OCI-LY3 (cell line): Measurements from ENCODE around the gene CD79B.

ENCODE experiments used
- H2AFZ ChIP-seq: fragments of 200-600, 300-600 bp; shearing (Covaris generic); 2 replicates; pipeline ENCODE4 v1.6.0; 2014; ENCODE audit warnings: antibody characterized with exemption, low read depth, low read length
- H3K27ac ChIP-seq: fragments of 200-600, 300-600 bp; sonication (generic); 2 replicates; pipeline ENCODE4 v1.5.1; 2014; ENCODE audit warnings: mild to moderate bottlenecking, low read length, moderate library complexity, mixed read lengths
- H3K27me3 ChIP-seq: fragments of 200-600, 300-600 bp; sonication (generic); 2 replicates; pipeline ENCODE4 v1.6.1; 2014; ENCODE audit warnings: low read depth, low read length, mixed read lengths
- H3K36me3 ChIP-seq: fragments of 200-600, 300-600 bp; sonication (generic); replicated peaks from 2 replicates; pipeline ENCODE3; 2014; ENCODE audit warnings: low read depth, low read length, mixed read lengths
- H3K4me1 ChIP-seq: fragments of 300-600, 200-600 bp; sonication (generic); 2 replicates; pipeline ENCODE4 v1.6.1; 2014; ENCODE audit warnings: low read length, mixed read lengths
- H3K4me2 ChIP-seq: fragments of 200-600, 300-600 bp; sonication (generic); 2 replicates; pipeline ENCODE4 v1.6.1; 2014; ENCODE audit warnings: low read length, mixed read lengths
- H3K4me3 ChIP-seq: fragments of 300-600, 200-600 bp; sonication (generic); 2 replicates; pipeline ENCODE4 v1.5.1; 2014; ENCODE audit warnings: antibody characterized with exemption, mild to moderate bottlenecking, low read length, moderate library complexity
- H3K79me2 ChIP-seq: fragments of 300-600, 200-600 bp; shearing (Covaris generic); 2 replicates; pipeline ENCODE4 v1.6.1; 2014; ENCODE audit warnings: mild to moderate bottlenecking, low read length, mixed read lengths
- H3K9ac ChIP-seq: fragments of 300-600, 200-600 bp; shearing (Covaris generic); 2 replicates; pipeline ENCODE4 v1.6.0; 2014; ENCODE audit warnings: mild to moderate bottlenecking, low read length, moderate library complexity
- H3K9me3 ChIP-seq: fragments of 200-600, 300-600 bp; shearing (Covaris generic); 2 replicates; pipeline ENCODE4 v1.6.1; 2014; ENCODE audit warnings: low read length, mixed read lengths; ENCODE audit not compliant: insufficient read depth
- H4K20me1 ChIP-seq: fragments of 200-600, 300-600 bp; sonication (generic); 2 replicates; pipeline ENCODE4 v1.6.1; 2016; ENCODE audit warnings: low read length, mixed read lengths; ENCODE audit not compliant: insufficient read depth
- CTCF ChIP-seq: fragments of 200-600, 300-600 bp; sonication (generic); IDR thresholded peaks from 2 replicates; pipeline ENCODE4 v1.5.1; 2014; ENCODE audit warnings: antibody characterized with exemption, low read length, low read depth
- EZH2phosphoT487 ChIP-seq: fragments of 200-600 bp; shearing (Covaris generic); IDR thresholded peaks from 2 replicates; pipeline ENCODE4 v1.6.1; 2018; ENCODE audit warnings: antibody characterized with exemption, mixed run types, low read depth

The CD79B gene

GRCh38 chr17:63950940-63951907, 19.1 kb upstream of the CD79B start:
- Histone ChIP-seq H2AFZ (no peak overlapping the region), H4K20me1 (no peaks in the 10 kb centered on the region), H3K27me3 (peaks cover 15% of the 10 kb centered on the region), H3K36me3 (no peaks in the 10 kb centered on the region), H3K9ac (no peak overlapping the region), H3K79me2 (no peaks in the 10 kb centered on the region), H3K4me2 (0 out of 2 replicates have a peak overlapping the region, but pooled peaks have one; percentile 12), H3K9me3 (no peaks in the 10 kb centered on the region), H3K27ac (no peak overlapping the region), H3K4me3 (no peak overlapping the region), H3K4me1 (peaks cover 32% of the 10 kb centered on the region)
- peak; percentile 84 for TF ChIP-seq CTCF
- TF ChIP-seq EZH2phosphoT487 = no peak

- Histone ChIP-seq H3K9ac (no peak overlapping the region), H4K20me1 (no peaks in the 10 kb centered on the region), H3K4me3 (no peak overlapping the region), H3K9me3 (no peaks in the 10 kb centered on the region), H3K27me3 (peaks cover 15% of the 10 kb centered on the region), H3K79me2 (no peaks in the 10 kb centered on the region), H3K27ac (no peak overlapping the region), H3K4me2 (no peak overlapping the region), H3K36me3 (no peaks in the 10 kb centered on the region), H2AFZ (no peak overlapping the region), H3K4me1 (peaks cover 42% of the 10 kb centered on the region)
- TF ChIP-seq EZH2phosphoT487 = no peak
- 0 out of 2 replicates have a peak, but pooled peaks have one; percentile 9 for TF ChIP-seq CTCF
Observed at GRCh38 chr17:63949576-63950250, 17.6 kb upstream of the CD79B start.

DNA sequence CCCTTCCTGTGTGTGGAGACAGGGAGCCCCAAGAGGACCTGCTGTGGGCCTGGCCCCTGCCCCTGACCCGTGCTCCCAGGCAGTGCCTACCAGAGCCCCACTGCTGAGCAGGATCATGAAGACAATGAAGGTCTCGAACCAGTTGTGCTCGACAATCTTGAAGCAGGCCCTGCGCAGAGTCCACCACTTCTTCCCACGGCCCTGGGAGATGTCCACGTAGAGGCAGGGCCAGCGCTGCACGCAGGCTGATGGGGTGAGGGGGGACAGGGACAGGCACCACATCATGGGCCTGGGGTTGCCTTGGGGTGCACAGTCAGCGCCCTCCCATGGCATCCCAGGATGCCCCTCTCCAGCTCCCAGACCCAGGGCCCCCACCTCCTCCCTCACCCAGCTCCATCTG, 16.4 kb upstream of the CD79B start:
- H3K27me3 ChIP-seq = peaks cover 15% of the 10 kb centered on the region
- H3K36me3 ChIP-seq = no peaks in the 10 kb centered on the region
- H3K4me2 ChIP-seq = no peak overlapping the region
- no peak overlapping the region for H2AFZ ChIP-seq
- H3K4me1 ChIP-seq = peaks cover 30% of the 10 kb centered on the region
- no peak overlapping the region for H3K9ac ChIP-seq
- H3K27ac ChIP-seq = no peak overlapping the region
- TF ChIP-seq CTCF (no peak), EZH2phosphoT487 (no peak)
- no peaks in the 10 kb centered on the region for H4K20me1 ChIP-seq
- H3K4me3 ChIP-seq = no peak overlapping the region
- no peaks in the 10 kb centered on the region for H3K9me3 ChIP-seq
- no peaks in the 10 kb centered on the region for H3K79me2 ChIP-seq

GRCh38 chr17:63947711-63948330, 15.7 kb upstream of the CD79B start:
- H3K36me3 ChIP-seq = no peaks in the 10 kb centered on the region
- peaks cover 26% of the 10 kb centered on the region for H3K4me1 ChIP-seq
- H4K20me1 ChIP-seq = no peaks in the 10 kb centered on the region
- H3K4me2 ChIP-seq = no peak overlapping the region
- no peak overlapping the region for H2AFZ ChIP-seq
- no peaks in the 10 kb centered on the region for H3K9me3 ChIP-seq
- peaks cover 15% of the 10 kb centered on the region for H3K27me3 ChIP-seq
- H3K27ac ChIP-seq = no peak overlapping the region
- no peak for TF ChIP-seq CTCF
- no peak for TF ChIP-seq EZH2phosphoT487
- no peak overlapping the region for H3K9ac ChIP-seq
- H3K4me3 ChIP-seq = no peak overlapping the region
- H3K79me2 ChIP-seq = no peaks in the 10 kb centered on the region
